Measurements from ENCODE around the gene FBXW2. TPM values are rescaled to one million over a fixed set of nuclear protein-coding genes. Genes with fewer than 3 reads are reported as not detected.

The FBXW2 gene
- total and polyA plus RNA-seq, 10 of the 15 experiments (the other 5 are each of a cell fraction or from before 2014, with no cell fraction given): 2.9 to 56.9 (median 39.1) TPM

DNA sequence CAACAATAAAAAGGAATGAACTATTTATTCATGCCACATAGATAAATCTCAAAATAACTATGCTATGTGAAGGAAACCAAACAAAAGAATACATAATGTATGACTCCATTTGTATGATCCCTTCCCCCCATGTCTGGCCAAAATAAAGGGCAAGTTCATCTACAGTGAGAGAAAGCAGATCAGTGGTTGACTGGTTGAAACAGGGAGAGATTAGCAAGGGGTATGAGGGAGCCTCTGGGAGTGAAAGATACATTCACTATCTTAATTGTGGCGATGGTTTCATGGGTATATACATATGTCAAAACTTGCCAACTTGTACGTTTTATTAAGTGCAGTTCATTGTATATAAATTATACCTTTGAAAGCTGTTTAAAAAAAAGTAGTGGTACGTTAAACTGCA, 44.7 kb upstream of the FBXW2 start:
- FAIRE-seq (no peak), DNase-seq (ENCODE audit: low read depth, low spot score) (no peak), ATAC-seq (no peak)
- Histone ChIP-seq H3K36me3 (ENCODE audit: control insufficient read depth in 2 of 2, insufficient read depth in 2 of 2, low read length in 1 of 2) (peaks cover 0 to 2% of the 10 kb centered on the region in 2 experiments; a peak in 2 of 4 replicates), H3K4me2 (ENCODE audit: control insufficient read depth, insufficient read depth) (no peak overlapping the region), H3K4me3 (no peak overlapping the region), H3K9me3 (replicated peaks; ENCODE audit: control insufficient read depth, insufficient read depth, low read length) (no peaks in the 10 kb centered on the region), H2AFZ (ENCODE audit: control insufficient read depth, low read depth, low read length) (no peak overlapping the region), H3K27me3 (replicated peaks in 1 of 2; ENCODE audit: control insufficient read depth in 2 of 2, insufficient read depth in 2 of 2, low read length in 1 of 2) (no peaks in the 10 kb centered on the region), H4K20me1 (ENCODE audit: control insufficient read depth, insufficient read depth) (no peaks in the 10 kb centered on the region), H3K79me2 (ENCODE audit: control insufficient read depth, insufficient read depth, low read length) (peaks cover 31% of the 10 kb centered on the region), H3K9ac (ENCODE audit: control insufficient read depth, insufficient read depth, low read length) (no peak overlapping the region), H3K4me1 (ENCODE audit: control insufficient read depth, insufficient read depth, low read length) (no peaks in the 10 kb centered on the region), H3K27ac (ENCODE audit: control insufficient read depth, insufficient read depth) (no peak overlapping the region)
- BruUV-seq (replicated peaks): no TSS peak
- CTCF ChIA-PET: interaction anchor here (0.6 kb wide), 1 partner anchor 20 kb away, joined by 3 read pairs; no protein-coding TSS in a partner anchor
- intact Hi-C loops (cut with micrococcal nuclease; ENCODE audit: unreplicated experiment) (no loop called here), in situ Hi-C loops (cut with MboI) (no loop called here)
- SMC1A ChIA-PET (ENCODE audit: uncharacterized antibody, unreplicated experiment): no interaction called here
- POLR2A ChIA-PET: no interaction called here
- 97% methylated on average over 3 of the region's 3 CpGs for WGBS (ENCODE audit: insufficient coverage, insufficient replicate concordance, low lambda C conversion rate, missing lambda C conversion rate)
- RAD21 ChIA-PET (ENCODE audit: unreplicated experiment): no interaction called here
- no peak for TF ChIP-seq E2F4 (IDR thresholded peaks at IDR 0.05; ENCODE audit: low read depth, low read length)
- TF ChIP-seq ETV6 (conservative IDR thresholded peaks at IDR 0.05 in 1 of 2, IDR thresholded peaks at IDR 0.05 in 1 of 2; ENCODE audit: borderline replicate concordance in 1 of 2, low read depth in 1 of 2): no peak
- TF ChIP-seq NRF1 (conservative IDR thresholded peaks at IDR 0.05; ENCODE audit: low read depth, low read length): no peak
- no peak for TF ChIP-seq BHLHE40 (IDR thresholded peaks at IDR 0.05; ENCODE audit: borderline replicate concordance in 1 of 2, low read depth in 2 of 2, low read length in 1 of 2)
- TF ChIP-seq, protein P1, sequence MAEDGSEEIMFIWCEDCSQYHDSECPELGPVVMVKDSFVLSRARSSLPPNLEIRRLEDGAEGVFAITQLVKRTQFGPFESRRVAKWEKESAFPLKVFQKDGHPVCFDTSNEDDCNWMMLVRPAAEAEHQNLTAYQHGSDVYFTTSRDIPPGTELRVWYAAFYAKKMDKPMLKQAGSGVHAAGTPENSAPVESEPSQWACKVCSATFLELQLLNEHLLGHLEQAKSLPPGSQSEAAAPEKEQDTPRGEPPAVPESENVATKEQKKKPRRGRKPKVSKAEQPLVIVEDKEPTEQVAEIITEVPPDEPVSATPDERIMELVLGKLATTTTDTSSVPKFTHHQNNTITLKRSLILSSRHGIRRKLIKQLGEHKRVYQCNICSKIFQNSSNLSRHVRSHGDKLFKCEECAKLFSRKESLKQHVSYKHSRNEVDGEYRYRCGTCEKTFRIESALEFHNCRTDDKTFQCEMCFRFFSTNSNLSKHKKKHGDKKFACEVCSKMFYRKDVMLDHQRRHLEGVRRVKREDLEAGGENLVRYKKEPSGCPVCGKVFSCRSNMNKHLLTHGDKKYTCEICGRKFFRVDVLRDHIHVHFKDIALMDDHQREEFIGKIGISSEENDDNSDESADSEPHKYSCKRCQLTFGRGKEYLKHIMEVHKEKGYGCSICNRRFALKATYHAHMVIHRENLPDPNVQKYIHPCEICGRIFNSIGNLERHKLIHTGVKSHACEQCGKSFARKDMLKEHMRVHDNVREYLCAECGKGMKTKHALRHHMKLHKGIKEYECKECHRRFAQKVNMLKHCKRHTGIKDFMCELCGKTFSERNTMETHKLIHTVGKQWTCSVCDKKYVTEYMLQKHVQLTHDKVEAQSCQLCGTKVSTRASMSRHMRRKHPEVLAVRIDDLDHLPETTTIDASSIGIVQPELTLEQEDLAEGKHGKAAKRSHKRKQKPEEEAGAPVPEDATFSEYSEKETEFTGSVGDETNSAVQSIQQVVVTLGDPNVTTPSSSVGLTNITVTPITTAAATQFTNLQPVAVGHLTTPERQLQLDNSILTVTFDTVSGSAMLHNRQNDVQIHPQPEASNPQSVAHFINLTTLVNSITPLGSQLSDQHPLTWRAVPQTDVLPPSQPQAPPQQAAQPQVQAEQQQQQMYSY (CRISPR knock-in tag; IDR thresholded peaks at IDR 0.05): no peak
- no peak for TF ChIP-seq NR2C2 (IDR thresholded peaks at IDR 0.05; ENCODE audit: borderline replicate concordance, control insufficient read depth, insufficient read length, low read depth)
- TF ChIP-seq ATF2 (IDR thresholded peaks at IDR 0.05; ENCODE audit: low read length): no peak
- TF ChIP-seq, protein P2, sequence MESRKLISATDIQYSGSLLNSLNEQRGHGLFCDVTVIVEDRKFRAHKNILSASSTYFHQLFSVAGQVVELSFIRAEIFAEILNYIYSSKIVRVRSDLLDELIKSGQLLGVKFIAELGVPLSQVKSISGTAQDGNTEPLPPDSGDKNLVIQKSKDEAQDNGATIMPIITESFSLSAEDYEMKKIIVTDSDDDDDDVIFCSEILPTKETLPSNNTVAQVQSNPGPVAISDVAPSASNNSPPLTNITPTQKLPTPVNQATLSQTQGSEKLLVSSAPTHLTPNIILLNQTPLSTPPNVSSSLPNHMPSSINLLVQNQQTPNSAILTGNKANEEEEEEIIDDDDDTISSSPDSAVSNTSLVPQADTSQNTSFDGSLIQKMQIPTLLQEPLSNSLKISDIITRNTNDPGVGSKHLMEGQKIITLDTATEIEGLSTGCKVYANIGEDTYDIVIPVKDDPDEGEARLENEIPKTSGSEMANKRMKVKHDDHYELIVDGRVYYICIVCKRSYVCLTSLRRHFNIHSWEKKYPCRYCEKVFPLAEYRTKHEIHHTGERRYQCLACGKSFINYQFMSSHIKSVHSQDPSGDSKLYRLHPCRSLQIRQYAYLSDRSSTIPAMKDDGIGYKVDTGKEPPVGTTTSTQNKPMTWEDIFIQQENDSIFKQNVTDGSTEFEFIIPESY (IDR thresholded peaks at IDR 0.05): no peak
- no peak for TF ChIP-seq MTA2 (IDR thresholded peaks at IDR 0.05; ENCODE audit: low read depth)
- no peak for TF ChIP-seq ZBTB11 (CRISPR knock-in tag; IDR thresholded peaks at IDR 0.05)
- no peak for TF ChIP-seq HDAC6 (IDR thresholded peaks at IDR 0.05; ENCODE audit: unreplicated experiment)

Data from GM12878 (cell line).